Activated naive CD8-positive, alpha-beta T cell treated with anti-CD3 and anti-CD28 coated beads for 36 hours (primary cell): ENCODE data around the gene ABI1. TPM values are rescaled to one million over a fixed set of nuclear protein-coding genes. Genes with fewer than 3 reads are reported as not detected.

Experiments
- DNase-seq: peaks from one replicate; pipeline ENCODE4 v3.0.0; 2021
- H3K27ac Mint-ChIP-seq: one replicate; pipeline ENCODE4 v1.8.0; 2022; ENCODE audit warnings: mild to moderate bottlenecking, moderate library complexity, mixed read lengths
- H3K27me3 Mint-ChIP-seq: one replicate; pipeline ENCODE4 v1.8.0; 2022; ENCODE audit warnings: mild to moderate bottlenecking, mixed read lengths
- H3K36me3 Mint-ChIP-seq: one replicate; pipeline ENCODE4 v1.8.0; 2021; ENCODE audit warnings: mild to moderate bottlenecking, mixed read lengths
- H3K4me1 Mint-ChIP-seq: one replicate; pipeline ENCODE4 v1.8.0; 2021; ENCODE audit warnings: mixed read lengths
- H3K4me3 Mint-ChIP-seq: one replicate; pipeline ENCODE4 v1.8.0; 2022; ENCODE audit warnings: mild to moderate bottlenecking, moderate library complexity, mixed read lengths
- H3K9me3 Mint-ChIP-seq: one replicate; pipeline ENCODE4 v1.8.0; 2022; ENCODE audit warnings: mixed read lengths
- total RNA-seq, 2 experiments: library from RNA; stranded (reverse); gene quantifications; one replicate each; pipeline ENCODE4 v1.2.3, GENCODE V29; 2021

Gene ABI1
- total RNA-seq, 2 experiments from 2014 or later = 31.4 to 31.7 TPM

- peaks cover 35% of the 10 kb centered on the region for H3K36me3 Mint-ChIP-seq
- no peak overlapping the region for H3K27ac Mint-ChIP-seq
- no peaks in the 10 kb centered on the region for H3K27me3 Mint-ChIP-seq
- H3K4me1 Mint-ChIP-seq = peaks cover 43% of the 10 kb centered on the region
- no peak overlapping the region for H3K4me3 Mint-ChIP-seq
- DNase-seq = no peak
- peaks cover 19% of the 10 kb centered on the region for H3K9me3 Mint-ChIP-seq
These were observed 27.8 kb downstream of the ABI1 start for GRCh38 chr10:26832960-26833359.

DNA sequence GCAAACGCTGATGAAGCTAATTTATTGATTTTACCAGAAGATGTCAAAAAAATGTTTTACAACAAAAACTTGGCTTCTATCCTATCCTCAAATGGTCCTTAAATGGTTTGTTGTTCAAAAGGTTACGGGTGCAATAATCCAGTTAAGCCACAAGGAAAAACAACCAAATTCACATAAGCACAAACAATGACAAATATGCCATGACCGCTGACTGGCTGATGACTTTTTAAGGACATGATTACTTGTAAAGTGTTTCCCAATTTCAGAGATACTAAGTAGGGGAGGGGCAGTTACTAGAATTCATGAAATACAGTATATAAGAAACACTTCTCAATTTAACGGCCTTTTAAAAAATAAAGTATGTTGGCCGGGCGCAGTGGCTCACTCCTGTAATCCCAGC lies 28.8 kb downstream of the ABI1 start:
- DNase-seq = no peak
- no peak overlapping the region for H3K27ac Mint-ChIP-seq
- H3K4me3 Mint-ChIP-seq = no peak overlapping the region
- no peaks in the 10 kb centered on the region for H3K27me3 Mint-ChIP-seq
- H3K4me1 Mint-ChIP-seq = peaks cover 45% of the 10 kb centered on the region
- H3K9me3 Mint-ChIP-seq = peaks cover 19% of the 10 kb centered on the region
- H3K36me3 Mint-ChIP-seq = peaks cover 33% of the 10 kb centered on the region

- H3K27me3 Mint-ChIP-seq = no peaks in the 10 kb centered on the region
- H3K27ac Mint-ChIP-seq = peak overlapping the region; percentile 76
- H3K4me1 Mint-ChIP-seq = peaks cover 46% of the 10 kb centered on the region
- peaks cover 27% of the 10 kb centered on the region for H3K36me3 Mint-ChIP-seq
- peaks cover 9% of the 10 kb centered on the region for H3K9me3 Mint-ChIP-seq
- H3K4me3 Mint-ChIP-seq = no peak overlapping the region
- DNase-seq = no peak
These were observed 30.8 kb downstream of the ABI1 start for GRCh38 chr10:26829810-26830515.

- Mint-ChIP-seq H3K27ac (no peak overlapping the region), H3K9me3 (peaks cover 1% of the 10 kb centered on the region), H3K4me1 (peaks cover 49% of the 10 kb centered on the region), H3K27me3 (no peaks in the 10 kb centered on the region), H3K36me3 (peaks cover 34% of the 10 kb centered on the region), H3K4me3 (no peak overlapping the region)
- DNase-seq = no peak
These were observed 36.6 kb downstream of the ABI1 start for GRCh38 chr10:26824015-26824690.

DNA sequence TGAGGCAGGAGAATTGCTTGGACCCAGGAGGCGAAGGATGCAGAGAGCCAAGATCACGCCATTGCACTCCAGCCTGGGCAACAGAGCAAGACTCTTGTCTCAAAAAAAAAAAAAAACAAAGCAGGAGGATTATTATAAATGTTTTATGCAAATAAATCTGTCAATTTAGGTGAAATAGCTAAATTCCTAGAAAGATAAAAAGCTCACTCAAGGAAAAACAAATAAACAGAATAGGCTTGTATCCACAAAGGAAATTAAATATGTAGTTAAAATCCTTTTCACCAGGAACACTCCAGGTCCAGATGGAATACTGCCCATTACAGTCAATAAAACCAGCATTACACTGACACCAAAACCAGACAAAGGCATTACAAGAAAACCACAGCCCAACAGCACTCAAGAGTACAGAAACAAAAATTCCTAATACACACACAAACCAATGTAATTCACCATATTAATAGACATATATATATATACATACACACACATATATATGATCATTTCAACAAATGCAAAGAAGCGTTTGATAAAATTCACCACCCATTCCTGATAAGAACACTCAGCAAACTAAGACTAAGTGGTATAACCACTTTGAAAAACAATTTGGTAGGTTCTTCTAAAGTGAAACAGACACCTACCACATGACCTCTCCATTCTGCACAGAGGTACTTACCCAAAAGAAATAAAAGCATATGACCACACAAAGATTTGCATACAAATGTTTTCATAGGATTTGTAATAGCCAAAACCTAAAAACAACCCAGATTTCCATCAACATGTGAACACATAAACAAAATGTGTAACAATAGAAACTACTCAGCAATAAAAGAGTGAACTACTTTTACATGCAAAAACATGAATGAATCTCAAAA lies 38.8 kb downstream of the ABI1 start:
- Mint-ChIP-seq H3K4me3 (no peak overlapping the region), H3K27me3 (no peaks in the 10 kb centered on the region), H3K27ac (no peak overlapping the region), H3K9me3 (peaks cover 1% of the 10 kb centered on the region), H3K4me1 (peaks cover 49% of the 10 kb centered on the region), H3K36me3 (peaks cover 49% of the 10 kb centered on the region)
- DNase-seq = no peak

GRCh38 chr10:26815500-26815899 lies 45.3 kb downstream of the ABI1 start:
- no peak overlapping the region for H3K27ac Mint-ChIP-seq
- H3K27me3 Mint-ChIP-seq = no peaks in the 10 kb centered on the region
- no peak for DNase-seq
- peaks cover 2% of the 10 kb centered on the region for H3K9me3 Mint-ChIP-seq
- peaks cover 43% of the 10 kb centered on the region for H3K4me1 Mint-ChIP-seq
- no peak overlapping the region for H3K4me3 Mint-ChIP-seq
- peaks cover 40% of the 10 kb centered on the region for H3K36me3 Mint-ChIP-seq

DNA sequence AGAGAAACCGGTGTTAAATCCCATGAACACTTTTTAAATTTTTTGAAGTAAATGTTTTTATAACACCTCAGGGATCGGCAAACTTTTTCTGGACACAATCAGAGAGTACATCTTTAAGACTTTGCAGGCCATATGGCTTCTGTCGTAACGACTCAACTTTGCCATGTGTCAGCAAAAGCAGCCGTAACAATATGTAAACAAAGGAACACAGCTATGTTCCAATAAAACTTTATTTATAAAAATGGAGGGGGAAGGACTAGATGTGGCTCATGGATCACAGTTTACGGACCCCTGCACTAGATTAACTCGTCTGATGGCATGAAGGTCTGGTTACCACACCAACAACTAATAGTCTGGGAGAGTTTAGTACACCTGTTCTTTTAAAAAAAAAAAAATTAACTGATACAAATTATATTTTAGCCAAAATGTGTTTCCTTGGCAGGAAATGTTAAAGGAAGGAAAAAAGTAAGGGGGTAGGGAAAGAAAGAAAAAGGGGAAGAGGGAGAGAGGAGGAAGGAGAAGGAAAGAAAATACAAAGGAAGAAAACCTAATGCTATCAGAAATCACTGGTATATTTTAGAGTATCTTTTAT lies 50.2 kb downstream of the ABI1 start:
- H3K9me3 Mint-ChIP-seq = peaks cover 2% of the 10 kb centered on the region
- no peak for DNase-seq
- H3K4me1 Mint-ChIP-seq = peaks cover 43% of the 10 kb centered on the region

GRCh38 chr10:26809973-26810372 lies 50.8 kb downstream of the ABI1 start:
- peaks cover 2% of the 10 kb centered on the region for H3K9me3 Mint-ChIP-seq
- peaks cover 18% of the 10 kb centered on the region for H3K36me3 Mint-ChIP-seq
- H3K4me3 Mint-ChIP-seq = no peak overlapping the region
- peaks cover 46% of the 10 kb centered on the region for H3K4me1 Mint-ChIP-seq
- no peak for DNase-seq
- H3K27me3 Mint-ChIP-seq = no peaks in the 10 kb centered on the region
- no peak overlapping the region for H3K27ac Mint-ChIP-seq

More for the DNA sequence above, 50.2 kb downstream of the ABI1 start:
- no peaks in the 10 kb centered on the region for H3K27me3 Mint-ChIP-seq
- H3K4me3 Mint-ChIP-seq = no peak overlapping the region
- peaks cover 18% of the 10 kb centered on the region for H3K36me3 Mint-ChIP-seq
- no peak overlapping the region for H3K27ac Mint-ChIP-seq

- DNase-seq = no peak
- H3K4me1 Mint-ChIP-seq = peaks cover 48% of the 10 kb centered on the region
These were observed 53.2 kb downstream of the ABI1 start for GRCh38 chr10:26807532-26807931.

GRCh38 chr10:26806557-26806956 lies 54.2 kb downstream of the ABI1 start:
- H3K4me1 Mint-ChIP-seq = peaks cover 57% of the 10 kb centered on the region
- no peaks in the 10 kb centered on the region for H3K27me3 Mint-ChIP-seq
- no peak overlapping the region for H3K4me3 Mint-ChIP-seq
- peaks cover 4% of the 10 kb centered on the region for H3K36me3 Mint-ChIP-seq
- peak overlapping the region; percentile 22 for H3K27ac Mint-ChIP-seq
- DNase-seq = no peak
- H3K9me3 Mint-ChIP-seq = no peaks in the 10 kb centered on the region

More at GRCh38 chr10:26807532-26807931, 53.2 kb downstream of the ABI1 start:
- Mint-ChIP-seq H3K9me3 (no peaks in the 10 kb centered on the region), H3K27ac (no peak overlapping the region), H3K36me3 (peaks cover 8% of the 10 kb centered on the region), H3K27me3 (no peaks in the 10 kb centered on the region), H3K4me3 (no peak overlapping the region)

- no peak for DNase-seq
- Mint-ChIP-seq H3K27ac (no peak overlapping the region), H3K27me3 (no peaks in the 10 kb centered on the region)
These were observed 55.1 kb downstream of the ABI1 start for GRCh38 chr10:26805567-26806245.

DNA sequence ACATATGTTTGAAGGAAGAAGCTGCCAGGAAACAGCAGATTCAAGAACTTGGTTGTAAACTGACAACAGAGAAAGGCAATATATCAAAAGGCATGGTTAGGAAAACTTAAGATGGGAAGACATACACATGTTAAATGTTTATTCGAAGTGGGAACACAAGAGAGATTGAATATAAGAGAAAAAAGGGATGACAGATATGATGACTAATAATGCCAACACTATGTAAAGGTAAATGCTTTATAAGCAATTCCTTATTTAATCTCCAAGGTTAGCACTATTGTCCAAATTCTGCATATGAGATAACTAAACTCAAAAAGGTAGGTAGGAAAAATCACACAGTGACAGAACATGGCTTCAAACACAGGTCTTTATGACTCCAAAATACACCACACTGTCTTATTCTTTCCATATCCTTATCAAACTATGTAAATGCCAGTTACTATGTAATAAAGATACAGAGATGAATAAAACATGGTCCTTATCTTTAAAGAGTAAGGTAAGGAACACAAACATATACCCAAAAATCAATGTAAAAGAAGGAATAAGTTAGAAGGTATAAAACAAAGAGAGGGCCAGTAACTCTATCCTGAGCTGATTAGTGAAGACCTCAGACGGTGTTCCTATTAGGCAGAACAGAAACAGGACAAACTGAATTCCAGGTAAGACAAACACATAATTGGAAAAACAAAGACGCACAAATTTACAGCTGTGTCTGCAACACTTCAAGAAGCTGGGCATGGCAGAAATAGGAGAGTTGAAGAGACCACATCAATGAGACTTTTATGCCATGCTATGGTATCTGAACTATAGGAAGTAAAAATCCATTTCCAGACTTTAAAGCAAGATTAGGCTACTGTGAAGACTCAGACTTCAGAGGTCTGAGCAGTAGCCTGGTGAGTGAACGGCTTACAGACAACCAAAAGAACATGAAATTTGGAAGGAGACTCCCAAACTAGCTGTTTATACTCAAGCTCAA lies 56.1 kb downstream of the ABI1 start:
- no peak overlapping the region for H3K27ac Mint-ChIP-seq
- H3K27me3 Mint-ChIP-seq = no peaks in the 10 kb centered on the region
- H3K4me3 Mint-ChIP-seq = no peak overlapping the region
- DNase-seq = no peak
- H3K4me1 Mint-ChIP-seq = peaks cover 69% of the 10 kb centered on the region
- peaks cover 9% of the 10 kb centered on the region for H3K36me3 Mint-ChIP-seq
- no peaks in the 10 kb centered on the region for H3K9me3 Mint-ChIP-seq

More at GRCh38 chr10:26805567-26806245, 55.1 kb downstream of the ABI1 start:
- peaks cover 4% of the 10 kb centered on the region for H3K36me3 Mint-ChIP-seq
- H3K4me1 Mint-ChIP-seq = peaks cover 64% of the 10 kb centered on the region
- H3K4me3 Mint-ChIP-seq = no peak overlapping the region
- H3K9me3 Mint-ChIP-seq = no peaks in the 10 kb centered on the region

DNA sequence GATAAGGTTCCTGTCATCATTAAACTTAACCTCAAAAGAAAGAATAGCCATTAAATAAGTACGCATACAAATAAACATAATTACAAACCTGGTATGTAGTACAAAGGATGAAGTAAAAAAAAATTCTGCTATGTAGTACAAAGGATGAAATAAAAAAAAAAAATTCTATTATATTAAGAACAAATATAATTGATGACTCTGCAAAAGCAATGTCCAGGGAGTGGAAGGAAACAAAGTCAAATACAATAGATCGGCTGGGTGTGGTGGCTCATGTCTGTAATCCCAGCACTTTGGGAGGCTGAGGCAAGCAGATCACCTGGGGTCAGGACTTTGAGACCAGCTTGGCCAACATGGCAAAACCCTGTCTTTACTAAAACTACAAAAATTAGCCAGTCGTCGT lies 56.9 kb downstream of the ABI1 start:
- Mint-ChIP-seq H3K27me3 (no peaks in the 10 kb centered on the region), H3K36me3 (peaks cover 11% of the 10 kb centered on the region), H3K4me1 (peaks cover 70% of the 10 kb centered on the region), H3K9me3 (no peaks in the 10 kb centered on the region), H3K27ac (no peak overlapping the region), H3K4me3 (no peak overlapping the region)
- DNase-seq = no peak
